HCT116 (cell line): ENCODE data around the gene LRRN2. TPM values are rescaled to one million over a fixed set of nuclear protein-coding genes. Genes with fewer than 3 reads are reported as not detected.

Experiments
- ATAC-seq: fragments of 200-7000 bp; cut with Tn5 transposase; 2 replicates; pipeline ENCODE4 v1.9.1; 2020; ENCODE audit warnings: mild to moderate bottlenecking, moderate library complexity
- BruUV-seq: library from RNA; stranded (reverse); fragments of 400-500 nt; replicated peaks from 2 replicates; lab custom pipeline; 2021; lab: Mats Ljungman, UMichigan
- CTCF ChIA-PET: fragments of 300-600 bp; sonication (Branson Sonifier 250); formaldehyde crosslinking; loops from one replicate; lab custom pipeline; 2021; ENCODE audit warnings: antibody characterized with exemption; lab: Charles Lee
- POLR2A ChIA-PET: fragments of 300-600, 350-600 bp; sonication (Branson Sonifier 250); formaldehyde crosslinking; loops from one replicate; lab custom pipeline; 2021; ENCODE audit warnings: antibody characterized with exemption; lab: Charles Lee
- RAD21 ChIA-PET, 2 experiments: fragments of 300-600 bp; sonication (Branson Sonifier 250); formaldehyde crosslinking; loops; one replicate each; lab custom pipeline; 2023; ENCODE audit warnings: low total read pairs in 2 of 2; ENCODE audit not compliant: uncharacterized antibody in 2 of 2, unreplicated experiment in 2 of 2, low non-redundant PET in 1 of 2; lab: Charles Lee
- DNase-seq: peaks from one replicate; pipeline ENCODE4 v3.0.0-alpha.2; 2010; ENCODE audit warnings: low read depth, low spot score
- H2AFZ ChIP-seq: fragments of 200-600 bp; shearing (Covaris generic), sonication (generic); 2 replicates; pipeline ENCODE4 v1.6.1; 2017; ENCODE audit warnings: low read depth, mixed run types, mixed read lengths, antibody characterized with exemption, low read length; ENCODE audit not compliant: poor library complexity, severe bottlenecking
- H3K27ac ChIP-seq: 2 replicates; pipeline ENCODE4 v1.5.1; 2012; ENCODE audit warnings: low read depth, low read length
- H3K27me3 ChIP-seq: fragments of 200-600 bp; sonication (generic); 2 replicates; pipeline ENCODE4 v1.6.1; 2016; ENCODE audit warnings: mixed run types, low read length, mixed read lengths; ENCODE audit not compliant: insufficient read depth
- H3K36me3 ChIP-seq, 2 experiments: fragments of 200-500 bp in 1 of 2; fragments of 200-600 bp in 1 of 2; sonication (Bioruptor generic) in 1 of 2; sonication (generic) in 1 of 2; 2 replicates each; pipeline versions ENCODE4 v1.5.1 to v1.6.1; 2014 to 2016; ENCODE audit warnings: low read length in 2 of 2, inconsistent platforms in 1 of 2, mixed read lengths in 1 of 2, mixed run types in 1 of 2; ENCODE audit not compliant: insufficient read depth in 2 of 2, control insufficient read depth in 1 of 2
- H3K4me1 ChIP-seq, 2 experiments: fragments of 200-600 bp in 1 of 2; sonication (generic) in 1 of 2; 2 replicates each; pipeline versions ENCODE4 v1.5.1 to v1.6.1; 2012 to 2017; ENCODE audit warnings: low read length in 2 of 2, inconsistent platforms in 1 of 2, mild to moderate bottlenecking in 1 of 2, mixed read lengths in 1 of 2, mixed run types in 1 of 2, moderate library complexity in 1 of 2; ENCODE audit not compliant: insufficient read depth in 2 of 2, control insufficient read depth in 1 of 2
- H3K4me2 ChIP-seq: fragments of 200-600 bp; sonication (generic); 2 replicates; pipeline ENCODE4 v1.6.1; 2017; ENCODE audit warnings: mixed run types, low read length, mixed read lengths
- H3K4me3 ChIP-seq, 2 experiments: fragments of 200-600 bp in 1 of 2; sonication (generic) in 1 of 2; replicated peaks in 1 of 2; 2 replicates each; pipeline ENCODE4 v1.5.1; 2011 to 2016; ENCODE audit warnings: low read length in 2 of 2, control low read depth in 1 of 2, low read depth in 1 of 2, mild to moderate bottlenecking in 1 of 2, mixed read lengths in 1 of 2, mixed run types in 1 of 2
- H3K79me2 ChIP-seq: fragments of 200-600 bp; sonication (generic); 2 replicates; pipeline ENCODE4 v1.6.1; 2017; ENCODE audit warnings: mild to moderate bottlenecking, mixed run types, low read length, moderate library complexity, mixed read lengths; ENCODE audit not compliant: insufficient read depth
- H3K9ac ChIP-seq: fragments of 200-600 bp; sonication (generic); 2 replicates; pipeline ENCODE4 v1.6.1; 2016; ENCODE audit warnings: low read length, mixed read lengths
- H3K9me2 ChIP-seq: fragments of 200-600 bp; sonication (generic), shearing (Covaris generic); 2 replicates; pipeline ENCODE4 v1.6.1; 2017; ENCODE audit warnings: mixed run types, mild to moderate bottlenecking, moderate library complexity; ENCODE audit not compliant: insufficient read depth
- H3K9me3 ChIP-seq, 2 experiments: fragments of 200-500 bp in 1 of 2; fragments of 200-600 bp in 1 of 2; sonication (Bioruptor generic) in 1 of 2; sonication (generic) in 1 of 2; 2 replicates each; pipeline ENCODE4 v1.6.1; 2014 to 2017; ENCODE audit warnings: low read length in 2 of 2, mixed read lengths in 2 of 2, inconsistent platforms in 1 of 2, low read depth in 1 of 2, mild to moderate bottlenecking in 1 of 2, mixed run types in 1 of 2, moderate library complexity in 1 of 2; ENCODE audit not compliant: control insufficient read depth in 1 of 2, insufficient read depth in 1 of 2
- H4K20me1 ChIP-seq: fragments of 200-600 bp; sonication (generic), shearing (Covaris generic); 2 replicates; pipeline ENCODE4 v1.6.1; 2017; ENCODE audit warnings: mixed run types, mild to moderate bottlenecking, moderate library complexity; ENCODE audit not compliant: insufficient read depth
- CBX3 ChIP-seq: IDR thresholded peaks from 2 replicates; pipeline ENCODE4 v1.6.1; 2012; ENCODE audit warnings: low read depth
- ELF1 ChIP-seq: IDR thresholded peaks from 2 replicates; pipeline ENCODE4 v1.6.1; 2012; ENCODE audit warnings: low read depth, borderline replicate concordance
- EZH2 ChIP-seq: fragments of 200-600 bp; sonication (generic); IDR thresholded peaks from 2 replicates; pipeline ENCODE4 v1.6.1; 2017; ENCODE audit warnings: antibody characterized with exemption, mixed run types
- EZH2phosphoT487 ChIP-seq: fragments of 200-600 bp; IDR thresholded peaks from 2 replicates; pipeline ENCODE4 v1.6.1; 2018; ENCODE audit warnings: antibody characterized with exemption, borderline replicate concordance
- FOSL1 ChIP-seq: IDR thresholded peaks from 2 replicates; pipeline ENCODE4 v1.6.1; 2012; ENCODE audit warnings: low read depth
- MAX ChIP-seq: IDR thresholded peaks from 2 replicates; pipeline ENCODE4 v1.6.1; 2012
- POLR2A ChIP-seq: IDR thresholded peaks from 2 replicates; pipeline ENCODE4 v1.7.0; 2011; ENCODE audit warnings: borderline replicate concordance; ENCODE audit not compliant: insufficient read depth, insufficient read length; ENCODE audit errors: extremely low read depth
- POLR2AphosphoS5 ChIP-seq: IDR thresholded peaks from 2 replicates; pipeline ENCODE4 v1.6.1; 2011; ENCODE audit warnings: mild to moderate bottlenecking, low read depth, low read length, moderate library complexity
- SIN3A ChIP-seq: IDR thresholded peaks from 2 replicates; pipeline ENCODE4 v1.6.1; 2012; ENCODE audit warnings: low read depth
- SP1 ChIP-seq: IDR thresholded peaks from 2 replicates; pipeline ENCODE4 v1.6.1; 2012; ENCODE audit warnings: low read depth
- SRF ChIP-seq: IDR thresholded peaks from 2 replicates; pipeline ENCODE4 v1.6.1; 2012; ENCODE audit warnings: low read depth
- ZBTB33 ChIP-seq: IDR thresholded peaks from 2 replicates; pipeline ENCODE4 v1.6.1; 2011; ENCODE audit warnings: mild to moderate bottlenecking, low read length, moderate library complexity; ENCODE audit not compliant: insufficient replicate concordance; ENCODE audit errors: extremely low read depth
- intact Hi-C: fragments of 100-400 bp; cut with micrococcal nuclease; formaldehyde crosslinking; loops from 2 replicates; pipeline ENCODE4 v1.10.0; 2022
- total RNA-seq: library from RNA; stranded (reverse); gene quantifications from one replicate; pipeline ENCODE4 v1.2.1, GENCODE V29; 2021; ENCODE audit not compliant: unreplicated experiment

The LRRN2 gene
- total RNA-seq, 1 experiment from 2014 or later = 3.2 TPM

- TF ChIP-seq ELF1 = no peak
These were observed 85.9 kb downstream of the LRRN2 start (continued) for GRCh38 chr1:204599596-204599995.

- H2AFZ ChIP-seq = no peak overlapping the region
- no peaks in the 10 kb centered on the region for H3K79me2 ChIP-seq
- no peak for DNase-seq
- ChIA-PET POLR2A (interaction anchor here (0.5 kb wide), 1 partner anchor 14 kb away, joined by 4 read pairs; no protein-coding TSS in a partner anchor), CTCF (no interaction called here)
- H3K27me3 ChIP-seq = no peaks in the 10 kb centered on the region
- no peak for ATAC-seq
- no peaks in the 10 kb centered on the region for H3K36me3 ChIP-seq
- no peak for TF ChIP-seq POLR2A
- TF ChIP-seq SP1 = no peak
- TF ChIP-seq EZH2phosphoT487 = no peak
- no peak for TF ChIP-seq ZBTB33
- TF ChIP-seq SIN3A = no peak
- no peak for TF ChIP-seq ELF1
- TF ChIP-seq SRF = no peak
- TF ChIP-seq MAX = no peak
- TF ChIP-seq EZH2 = no peak
- no peak for TF ChIP-seq FOSL1
- no peak for TF ChIP-seq CBX3
- TF ChIP-seq POLR2AphosphoS5 = no peak
- TF ChIP-seq, all 23 proteins: peak for 0
- Histone ChIP-seq H3K9me3 (no peaks in the 10 kb centered on the region), H3K27ac (no peak overlapping the region), H3K4me1 (no peaks in the 10 kb centered on the region), H3K9me2 (no peaks in the 10 kb centered on the region), H3K9ac (no peak overlapping the region), H4K20me1 (no peaks in the 10 kb centered on the region), H3K4me3 (no peak overlapping the region), H3K4me2 (no peak overlapping the region)
- no TSS peak for BruUV-seq
- intact Hi-C loops = no loop called here
- RAD21 ChIA-PET = no interaction called here
These were observed 86.4 kb downstream of the LRRN2 start for GRCh38 chr1:204599098-204599497.
